Progenitor cell of endocrine pancreas (in vitro differentiated cells): ENCODE data around the gene METRN. TPM values are rescaled to one million over a fixed set of nuclear protein-coding genes. Genes with fewer than 3 reads are reported as not detected.

Source experiments
- DNase-seq: peaks from one replicate; pipeline ENCODE4 v3.0.0; 2021; ENCODE audit warnings: low spot score; ENCODE audit not compliant: unreplicated experiment
- H3K27ac Mint-ChIP-seq: 2 replicates; pipeline ENCODE4 v1.8.0; 2021; ENCODE audit warnings: mild to moderate bottlenecking, moderate library complexity, mixed read lengths
- H3K27me3 Mint-ChIP-seq: 2 replicates; pipeline ENCODE4 v1.8.0; 2021; ENCODE audit warnings: mixed read lengths
- H3K36me3 Mint-ChIP-seq: 2 replicates; pipeline ENCODE4 v1.8.0; 2022; ENCODE audit warnings: mixed read lengths; ENCODE audit not compliant: insufficient read depth
- H3K4me1 Mint-ChIP-seq: 2 replicates; pipeline ENCODE4 v1.8.0; 2021; ENCODE audit warnings: low read depth, mixed read lengths
- H3K4me3 Mint-ChIP-seq: 2 replicates; pipeline ENCODE4 v1.8.0; 2021; ENCODE audit warnings: low read depth, mild to moderate bottlenecking, moderate library complexity, mixed read lengths
- H3K9me3 Mint-ChIP-seq: 2 replicates; pipeline ENCODE4 v1.8.0; 2021; ENCODE audit warnings: low read depth, mixed read lengths
- CTCF ChIP-seq: fragments of 200-600 bp; sonication (generic); IDR thresholded peaks from one replicate; pipeline ENCODE4 v1.5.0; 2021; ENCODE audit warnings: antibody characterized with exemption, mild to moderate bottlenecking; ENCODE audit not compliant: unreplicated experiment
- total RNA-seq: library from RNA; stranded (reverse); gene quantifications from 2 replicates; pipeline ENCODE4 v1.2.1, GENCODE V29; 2021

The METRN gene
- total RNA-seq, 1 donor from 2014 or later, result 107 TPM

DNA sequence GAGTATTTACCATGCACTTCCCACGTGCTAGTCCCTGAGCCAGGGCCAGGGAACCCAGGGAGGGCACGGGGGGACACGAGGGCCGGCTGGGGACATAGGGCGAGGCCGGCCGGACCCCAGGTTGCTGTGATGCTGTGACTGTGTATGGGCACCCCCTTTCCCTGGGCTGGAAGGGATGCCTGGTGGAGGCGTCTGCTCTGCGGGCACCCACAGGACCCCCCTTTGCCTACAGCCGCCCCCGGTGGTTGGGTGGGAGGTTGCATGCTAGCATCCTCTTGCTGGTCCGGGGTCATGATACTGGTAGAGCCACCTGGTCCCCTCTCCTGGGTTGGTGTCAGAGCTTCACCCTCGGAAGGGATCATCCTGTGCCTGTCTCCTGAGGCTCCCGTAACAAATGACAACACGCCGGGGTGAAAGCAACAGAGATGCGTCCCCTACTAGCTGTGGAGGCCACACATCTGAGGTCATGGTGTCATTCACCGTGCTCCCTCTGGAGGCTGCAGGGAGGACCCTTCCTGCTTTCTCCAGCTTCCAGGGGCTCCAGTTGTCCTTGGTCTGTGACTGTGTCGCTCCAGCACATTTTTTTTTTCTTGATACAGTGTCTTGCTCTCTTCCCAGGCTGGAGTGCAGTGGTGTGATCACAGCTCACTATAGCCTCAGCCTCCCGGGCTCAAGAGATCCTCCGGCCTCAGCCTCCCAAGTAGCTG is 29.0 kb downstream of the METRN start:
- peak; percentile 33 for TF ChIP-seq CTCF
- no peak overlapping the region for H3K4me3 Mint-ChIP-seq
- DNase-seq, result no peak
- H3K36me3 Mint-ChIP-seq, result no peaks in the 10 kb centered on the region
- H3K4me1 Mint-ChIP-seq, result peaks cover 3% of the 10 kb centered on the region
- no peak overlapping the region for H3K27ac Mint-ChIP-seq
- no peaks in the 10 kb centered on the region for H3K27me3 Mint-ChIP-seq
- no peaks in the 10 kb centered on the region for H3K9me3 Mint-ChIP-seq

DNA sequence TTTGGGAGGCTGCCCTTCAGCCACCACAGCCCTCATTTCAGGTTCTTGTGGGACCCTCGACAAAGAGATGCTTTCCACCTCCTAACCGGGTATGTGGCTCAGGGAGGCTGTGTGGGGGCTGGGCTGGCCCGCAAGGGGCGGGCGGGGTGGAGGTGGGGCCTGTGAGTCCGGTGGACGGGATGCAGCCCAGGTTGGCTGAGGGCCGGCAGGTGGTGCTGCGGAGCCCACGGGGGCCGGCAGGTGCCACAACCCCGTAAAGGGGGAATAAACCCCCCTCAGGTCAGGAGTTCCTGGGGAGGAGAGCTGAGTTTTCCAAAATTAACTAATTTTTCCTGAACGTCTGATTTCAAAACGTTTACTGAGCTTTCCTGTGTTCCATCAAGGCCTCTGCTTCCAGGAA is 30.8 kb downstream of the METRN start:
- H3K27me3 Mint-ChIP-seq, result peaks cover 5% of the 10 kb centered on the region
- H3K4me1 Mint-ChIP-seq, result no peaks in the 10 kb centered on the region
- no peaks in the 10 kb centered on the region for H3K9me3 Mint-ChIP-seq
- H3K4me3 Mint-ChIP-seq, result no peak overlapping the region
- DNase-seq, result peak; percentile 53
- H3K36me3 Mint-ChIP-seq, result no peaks in the 10 kb centered on the region
- H3K27ac Mint-ChIP-seq, result no peak overlapping the region
- TF ChIP-seq CTCF, result peak; percentile 77

- H3K4me1 Mint-ChIP-seq, result peaks cover 5% of the 10 kb centered on the region
- no peaks in the 10 kb centered on the region for H3K9me3 Mint-ChIP-seq
- H3K4me3 Mint-ChIP-seq, result no peak overlapping the region
- no peak for DNase-seq
- no peaks in the 10 kb centered on the region for H3K36me3 Mint-ChIP-seq
- TF ChIP-seq CTCF, result no peak
- H3K27ac Mint-ChIP-seq, result no peak overlapping the region
- H3K27me3 Mint-ChIP-seq, result peaks cover 14% of the 10 kb centered on the region
Measured at GRCh38 chr16:746637-747036, 31.7 kb downstream of the METRN start.

DNA sequence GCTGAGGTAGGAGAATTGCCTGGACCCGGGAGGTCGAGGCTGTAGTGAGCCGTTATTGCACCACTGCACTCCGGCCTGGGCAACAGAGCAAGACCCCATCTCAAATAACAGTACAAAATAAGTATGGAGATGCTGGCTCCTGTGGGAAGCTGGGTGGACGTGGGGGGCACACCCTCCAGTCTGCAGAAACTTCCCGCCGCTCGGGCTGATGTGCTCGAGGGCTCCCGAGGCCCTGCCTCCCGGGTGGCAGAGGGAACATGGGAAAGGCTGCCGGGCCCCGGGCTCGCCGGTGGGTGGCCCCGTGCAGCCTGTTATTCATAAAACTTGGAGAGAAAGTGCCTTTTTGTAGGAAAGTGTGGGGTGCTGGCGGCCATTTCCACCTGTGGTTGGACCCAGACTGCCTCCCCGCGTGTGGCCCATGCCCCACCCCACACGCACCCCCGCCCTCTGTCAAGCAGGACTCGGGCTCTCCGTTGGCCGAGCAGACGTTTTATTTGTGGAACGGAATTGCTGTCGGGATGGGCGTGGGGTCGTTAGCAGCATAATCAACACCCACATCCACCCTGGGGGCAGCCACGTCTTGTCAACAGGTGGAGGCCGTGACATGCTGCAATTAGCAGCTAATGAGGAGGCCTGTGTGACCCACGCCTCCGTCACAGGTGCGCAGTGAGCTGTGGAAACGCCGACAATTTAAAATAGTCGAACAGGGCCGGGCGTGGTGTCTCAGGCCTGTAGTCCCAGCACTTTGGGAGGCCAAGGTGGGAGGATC is 33.2 kb downstream of the METRN start:
- Mint-ChIP-seq H3K27ac (no peak overlapping the region), H3K36me3 (no peaks in the 10 kb centered on the region), H3K9me3 (no peaks in the 10 kb centered on the region), H3K27me3 (peaks cover 24% of the 10 kb centered on the region), H3K4me3 (no peak overlapping the region), H3K4me1 (peaks cover 12% of the 10 kb centered on the region)
- no peak for DNase-seq
- no peak for TF ChIP-seq CTCF

DNA sequence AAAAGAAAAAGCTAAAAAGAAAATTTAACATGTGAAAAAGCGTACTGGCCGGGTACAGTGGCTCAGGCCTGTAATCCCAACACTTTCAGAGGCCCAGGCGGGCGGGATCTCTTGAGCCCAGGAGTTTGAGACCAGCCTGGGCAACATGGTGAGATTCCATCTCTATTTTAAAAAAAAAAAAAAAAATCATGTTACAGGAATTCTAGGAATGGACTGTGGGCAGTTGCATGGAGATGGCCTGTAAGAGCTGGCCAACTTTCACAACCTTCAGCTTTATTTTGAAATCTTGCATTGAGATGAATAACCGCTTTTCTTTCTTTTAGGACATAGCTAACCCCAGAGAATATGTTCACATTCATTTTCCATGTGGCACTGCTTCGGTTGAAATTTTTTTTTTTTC is 34.1 kb downstream of the METRN start:
- no peak for TF ChIP-seq CTCF
- Mint-ChIP-seq H3K36me3 (no peaks in the 10 kb centered on the region), H3K4me1 (peaks cover 12% of the 10 kb centered on the region), H3K27ac (no peak overlapping the region), H3K27me3 (peaks cover 24% of the 10 kb centered on the region), H3K4me3 (no peak overlapping the region), H3K9me3 (no peaks in the 10 kb centered on the region)
- no peak for DNase-seq
